Epithelial cell of alveolus of lung (primary cell): Measurements from ENCODE around the gene AP1S1. TPM values are rescaled to one million over a fixed set of nuclear protein-coding genes. Genes with fewer than 3 reads are reported as not detected.

Experiments
- total RNA-seq: library from RNA; depleted of rRNA; stranded (reverse); fragments of >200 nt; gene quantifications from 2 replicates; pipeline ENCODE4 v1.2.1, GENCODE V29; 2015

The AP1S1 gene
- 115 and 137 TPM in 2 replicates for total RNA-seq

GRCh38 chr7:101153969-101154692 is at the start of gene AP1S1:
TSS of gene AP1S1 (plus strand) at chr7:101154476. CDS start at chr7:101154515, 39 bp downstream.

DNA sequence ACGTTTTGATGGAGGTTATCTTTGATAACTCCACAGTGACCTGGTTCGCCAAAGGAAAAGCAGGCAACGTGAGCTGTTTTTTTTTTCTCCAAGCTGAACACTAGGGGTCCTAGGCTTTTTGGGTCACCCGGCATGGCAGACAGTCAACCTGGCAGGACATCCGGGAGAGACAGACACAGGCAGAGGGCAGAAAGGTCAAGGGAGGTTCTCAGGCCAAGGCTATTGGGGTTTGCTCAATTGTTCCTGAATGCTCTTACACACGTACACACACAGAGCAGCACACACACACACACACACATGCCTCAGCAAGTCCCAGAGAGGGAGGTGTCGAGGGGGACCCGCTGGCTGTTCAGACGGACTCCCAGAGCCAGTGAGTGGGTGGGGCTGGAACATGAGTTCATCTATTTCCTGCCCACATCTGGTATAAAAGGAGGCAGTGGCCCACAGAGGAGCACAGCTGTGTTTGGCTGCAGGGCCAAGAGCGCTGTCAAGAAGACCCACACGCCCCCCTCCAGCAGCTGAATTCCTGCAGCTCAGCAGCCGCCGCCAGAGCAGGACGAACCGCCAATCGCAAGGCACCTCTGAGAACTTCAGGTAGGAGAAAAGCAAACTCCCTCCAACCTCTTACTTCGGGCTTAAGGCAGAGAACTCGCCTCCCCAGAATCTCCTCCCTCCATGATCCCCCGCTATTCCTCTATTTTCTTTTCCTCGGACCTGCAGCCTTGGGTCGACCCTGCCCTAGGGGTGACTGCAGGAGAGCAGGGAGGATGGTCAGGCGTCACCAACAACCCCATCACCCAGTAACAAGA is 27.4 kb upstream of the AP1S1 start, which contains the start of gene SERPINE1:
TSS of gene SERPINE1 (plus strand) at position 454 of the 809 bp plus-strand sequence. CDS start 1,290 bp downstream, outside the sequence.

GRCh38 chr7:101165075-101165957 is 11.0 kb downstream of the AP1S1 start, which contains the start of gene VGF:
TSS of gene VGF (minus strand) at chr7:101165569. CDS start at chr7:101164843, 726 bp downstream.

DNA sequence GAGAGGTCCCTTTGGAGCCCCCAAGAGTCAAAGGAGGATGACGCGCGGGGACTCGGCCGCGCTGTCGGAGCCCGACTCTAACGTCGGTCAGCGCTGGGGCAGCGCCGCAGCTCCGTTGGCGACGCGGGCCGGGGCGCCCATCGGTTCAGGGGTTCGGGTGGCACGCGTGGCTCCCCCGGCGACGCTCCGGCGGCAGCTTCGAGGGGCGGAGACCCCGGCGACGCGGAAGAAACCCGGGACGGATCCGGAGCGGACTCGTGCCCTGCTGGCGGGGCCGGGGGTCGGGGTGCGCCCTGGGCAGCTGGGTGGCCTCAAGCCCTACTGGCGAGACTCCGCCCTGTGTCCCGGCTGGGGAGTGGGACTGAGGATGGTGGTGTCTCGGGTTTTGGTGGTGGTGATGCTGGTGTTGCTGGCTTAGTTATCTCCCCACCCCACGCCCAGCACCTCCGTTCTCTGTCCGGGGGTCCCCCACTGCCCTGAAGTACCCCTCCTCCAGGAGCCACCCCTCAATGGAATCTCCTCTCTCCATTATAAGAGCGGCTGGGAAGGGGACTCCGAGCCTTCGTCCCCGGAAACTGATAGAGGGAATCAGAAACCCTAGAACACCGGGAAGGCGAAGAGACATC is 26.0 kb downstream of the AP1S1 start, which contains the start of gene NAT16:
TSS of gene NAT16 (minus strand) at position 164 of the 626 bp plus-strand sequence. CDS start 5,486 bp downstream, outside the sequence.

GRCh38 chr7:101200862-101201599 is 46.8 kb downstream of the AP1S1 start, which contains the start of gene MOGAT3:
TSS of gene MOGAT3 (minus strand) at chr7:101201036. CDS start at chr7:101200854, 182 bp downstream.

Other genes with a start within 250 kb of the AP1S1 start
- gene MUC3A, start 204.9 kb upstream of the AP1S1 start, total RNA-seq, result not detected in 2 replicates
- gene MUC12, start 184.9 kb upstream of the AP1S1 start, total RNA-seq, result 3.0 TPM in 1 of 2 replicates, not detected in the other
- not detected in 2 replicates for gene MUC17, start 134.4 kb upstream of the AP1S1 start, total RNA-seq
- 9.2 and 20.6 TPM in 2 replicates for gene TRIM56, start 69.0 kb upstream of the AP1S1 start, total RNA-seq
- 85.0 and 3,652 TPM in 2 replicates for gene SERPINE1, start 27.4 kb upstream of the AP1S1 start, total RNA-seq
- gene VGF, start 11.1 kb downstream of the AP1S1 start, total RNA-seq, result 0.40 and 0.91 TPM in 2 replicates
- gene NAT16, start 25.8 kb downstream of the AP1S1 start, total RNA-seq, result not detected in 2 replicates
- gene MOGAT3, start 46.6 kb downstream of the AP1S1 start, total RNA-seq, result not detected in 2 replicates
- gene PLOD3, start 63.1 kb downstream of the AP1S1 start, total RNA-seq, result 61.8 and 126 TPM in 2 replicates
- gene ZNHIT1, start 63.7 kb downstream of the AP1S1 start, total RNA-seq, result 135 and 154 TPM in 2 replicates
- 1.3 and 10.6 TPM in 2 replicates for gene CLDN15, start 83.3 kb downstream of the AP1S1 start, total RNA-seq
- gene FIS1, start 90.6 kb downstream of the AP1S1 start, total RNA-seq, result 196 and 258 TPM in 2 replicates
- 19.1 and 24.6 TPM in 2 replicates for gene IFT22, start 167.3 kb downstream of the AP1S1 start, total RNA-seq
- 1.4 TPM in 1 of 2 replicates, not detected in the other for gene COL26A1, start 208.4 kb downstream of the AP1S1 start, total RNA-seq